Aorta (tissue), 5 donors: ENCODE results near the gene TMEM131. TPM values are rescaled to one million over a fixed set of nuclear protein-coding genes. Genes with fewer than 3 reads are reported as not detected.
A peak's percentile ranks its signal among the peaks of the same experiment; 100 is the strongest.
"Not testable (repeated sequence)": the region's sequence is repeated elsewhere in the genome, so short reads cannot be mapped to it uniquely, and the experiment has no call there.

Experiments used
- ATAC-seq: fragments of 200-7000 bp; cut with Tn5 transposase; one replicate; pipeline ENCODE4 v1.9.1; 2022; ENCODE audit warnings: moderate library complexity; ENCODE audit not compliant: low FRiP score
- DNase-seq, 2 donors: peaks; one replicate each; pipeline ENCODE4 v3.0.0-alpha.2; 2020
- H3K27ac ChIP-seq, 2 donors: one replicate each; pipeline ENCODE4 v1.5.1; 2013; ENCODE audit warnings: low read length in 2 of 2, mild to moderate bottlenecking in 2 of 2, moderate library complexity in 2 of 2, control low read depth in 1 of 2, inconsistent platforms in 1 of 2, low read depth in 1 of 2
- H3K27me3 ChIP-seq, 2 donors: one replicate each; pipeline ENCODE4 v1.6.1; 2013; ENCODE audit warnings: control low read depth in 1 of 2, low read length in 1 of 2, mild to moderate bottlenecking in 1 of 2, moderate library complexity in 1 of 2; ENCODE audit not compliant: insufficient read depth in 2 of 2, control insufficient read depth in 1 of 2
- H3K36me3 ChIP-seq, 2 donors: one replicate each; pipeline ENCODE4 v1.6.1; 2013; ENCODE audit warnings: control low read depth in 1 of 2, low read length in 1 of 2, mild to moderate bottlenecking in 1 of 2; ENCODE audit not compliant: insufficient read depth in 2 of 2, control insufficient read depth in 1 of 2
- H3K4me1 ChIP-seq, 2 donors: one replicate each; pipeline ENCODE4 v1.6.1; 2013; ENCODE audit warnings: low read length in 2 of 2, control low read depth in 1 of 2, mild to moderate bottlenecking in 1 of 2, moderate library complexity in 1 of 2; ENCODE audit not compliant: insufficient read depth in 2 of 2, control insufficient read depth in 1 of 2
- H3K4me3 ChIP-seq, 2 donors: one replicate each; pipeline ENCODE4 v1.5.1; 2013; ENCODE audit warnings: low read length in 2 of 2, control low read depth in 1 of 2, mild to moderate bottlenecking in 1 of 2
- H3K9me3 ChIP-seq: one replicate; pipeline ENCODE4 v1.6.1; 2013; ENCODE audit warnings: mild to moderate bottlenecking, low read length; ENCODE audit not compliant: control insufficient read depth
- WGBS, 2 donors: extraction: QIAGEN DNeasy Blood & Tissue Kit; methylation state at CpG; one replicate each; pipeline ENCODE4 v1.1.7; 2013; 5-methylcytosine and 5-hydroxymethylcytosine counted together
- intact Hi-C, 2 donors: fragments of 100-400 bp; cut with DNase I; formaldehyde crosslinking; loops; one replicate each; pipeline versions ENCODE4 v1.14.2 to v1.15.0; 2022
- polyA plus RNA-seq, 2 donors: library from polyadenylated mRNA; stranded (reverse); fragments of 200-250 nt; gene quantifications; one replicate each; pipeline ENCODE4 v1.2.3, GENCODE V29; 2013
- total RNA-seq, 2 donors: library from RNA; stranded (reverse); fragmentation: NEBNext Ultra II Directional; extraction: Animal tissue kit (Norgen Biotek cat#: 25700); gene quantifications; one replicate each; pipeline ENCODE4 v1.2.1, GENCODE V29; 2021
- donor health status: healthy with polysubstance abuse.
- donor health status: Bipolar disorder and iron deficiency.
- donor health status: DM: no; HTN: no; CAD: no.
- donor health status: DM: no; HTN: no; CAD: no.
- donor health status: DM: yes; HTN: yes; CAD: no.

Gene TMEM131
- total and polyA plus RNA-seq, 4 donors: 6.8 to 42.5 (median 25.7) TPM

DNA sequence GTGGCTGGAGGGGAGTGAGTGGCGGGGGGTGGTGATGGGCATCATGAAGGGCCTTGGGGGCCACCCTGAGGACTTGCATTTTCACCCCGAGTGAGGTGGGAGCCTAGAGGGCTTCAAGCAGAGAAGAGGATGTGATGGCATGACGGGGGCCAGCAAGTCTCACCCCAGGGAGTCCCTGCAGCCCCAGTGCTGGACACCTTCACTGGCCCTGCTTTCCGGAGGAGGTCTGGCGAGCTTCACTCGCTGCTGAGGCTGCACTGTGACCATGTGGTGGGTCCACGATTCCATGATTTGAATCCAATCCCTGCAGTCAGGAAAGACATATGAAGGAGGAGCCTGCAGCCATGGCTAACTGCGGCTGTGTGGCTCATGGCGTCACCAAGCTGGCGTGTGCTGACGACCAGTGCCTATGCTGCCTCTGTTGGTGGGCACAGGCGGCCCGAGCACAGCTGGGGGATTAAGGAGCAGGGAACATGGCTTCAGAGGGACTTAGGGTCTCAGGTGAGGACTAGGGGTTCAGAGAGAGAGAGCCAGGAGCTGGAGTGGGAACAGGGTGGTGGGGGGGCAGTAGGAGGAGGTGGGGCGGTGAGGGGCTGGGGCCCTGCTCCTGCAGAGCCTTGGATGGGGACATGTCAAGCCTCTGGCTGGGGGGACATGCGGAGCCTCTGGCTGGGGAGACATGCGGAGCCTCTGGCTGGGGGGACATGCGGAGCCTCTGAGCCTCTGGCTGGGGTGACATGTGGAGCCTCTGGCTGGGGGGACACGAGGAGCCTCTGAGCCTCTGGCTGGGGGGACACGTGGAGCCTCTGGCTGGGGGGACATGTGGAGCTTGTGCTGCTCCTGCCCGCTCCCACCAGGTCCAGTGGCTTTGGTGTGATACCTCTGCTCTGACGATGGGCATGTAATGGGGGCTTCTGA, 278.8 kb downstream of the TMEM131 start:
- Histone ChIP-seq H3K4me1 (no peaks in the 10 kb centered on the region), H3K27me3 (no peaks in the 10 kb centered on the region), H3K27ac (no peak overlapping the region), H3K9me3 (no peaks in the 10 kb centered on the region), H3K4me3 (no peak overlapping the region), H3K36me3 (no peaks in the 10 kb centered on the region)
- intact Hi-C loops: no loop called here
- ATAC-seq (no peak), DNase-seq (peak in 1 of 2 donors; percentile 57)
- WGBS, 2 donors: 76 to 80% methylated on average over 19 to 21 of the region's 21 CpGs

DNA sequence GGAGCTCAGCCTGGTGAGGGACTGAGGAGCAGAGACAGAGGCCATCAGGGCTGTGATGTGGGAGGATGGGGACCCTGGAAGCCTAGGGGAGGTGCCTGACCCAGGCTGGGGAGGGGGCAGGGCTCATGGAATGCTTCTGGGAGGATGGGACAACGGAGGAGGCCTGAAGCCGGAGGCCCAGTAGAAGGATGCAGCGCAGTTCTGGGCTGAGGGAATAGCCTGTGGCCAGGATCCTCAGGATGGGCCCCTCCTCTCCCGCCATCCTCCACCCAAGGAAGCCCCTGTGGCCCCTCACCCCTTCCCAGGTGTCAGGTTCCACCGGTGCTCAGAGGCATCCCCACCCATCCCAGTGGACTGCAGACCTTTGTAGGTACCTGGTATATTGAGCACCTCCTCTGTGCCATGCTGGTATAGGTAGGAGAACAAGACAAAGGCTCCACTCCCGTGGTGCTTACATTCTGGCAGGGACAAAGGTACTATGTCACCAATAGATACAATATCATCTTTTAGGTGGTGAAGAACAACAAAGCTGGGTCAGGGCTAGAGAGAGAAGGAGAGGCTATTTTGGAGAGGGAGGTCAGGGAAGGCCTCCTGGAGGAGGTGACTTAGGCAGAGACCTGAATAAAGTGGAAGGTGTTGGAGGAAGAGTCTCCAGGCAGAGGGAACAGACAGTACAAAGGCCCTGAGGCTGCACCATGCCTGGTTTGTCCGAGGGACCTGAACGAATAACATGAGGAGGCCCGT, 279.6 kb downstream of the TMEM131 start:
- 80 to 84% methylated on average over 9 of the region's 9 CpGs for WGBS, 2 donors
- Histone ChIP-seq H3K36me3 (no peaks in the 10 kb centered on the region), H3K4me1 (no peaks in the 10 kb centered on the region), H3K27me3 (no peaks in the 10 kb centered on the region), H3K4me3 (no peak overlapping the region), H3K27ac (no peak overlapping the region), H3K9me3 (no peaks in the 10 kb centered on the region)
- intact Hi-C loops: no loop called here
- DNase-seq (peak in 1 of 2 donors; percentile 53), ATAC-seq (no peak)

DNA sequence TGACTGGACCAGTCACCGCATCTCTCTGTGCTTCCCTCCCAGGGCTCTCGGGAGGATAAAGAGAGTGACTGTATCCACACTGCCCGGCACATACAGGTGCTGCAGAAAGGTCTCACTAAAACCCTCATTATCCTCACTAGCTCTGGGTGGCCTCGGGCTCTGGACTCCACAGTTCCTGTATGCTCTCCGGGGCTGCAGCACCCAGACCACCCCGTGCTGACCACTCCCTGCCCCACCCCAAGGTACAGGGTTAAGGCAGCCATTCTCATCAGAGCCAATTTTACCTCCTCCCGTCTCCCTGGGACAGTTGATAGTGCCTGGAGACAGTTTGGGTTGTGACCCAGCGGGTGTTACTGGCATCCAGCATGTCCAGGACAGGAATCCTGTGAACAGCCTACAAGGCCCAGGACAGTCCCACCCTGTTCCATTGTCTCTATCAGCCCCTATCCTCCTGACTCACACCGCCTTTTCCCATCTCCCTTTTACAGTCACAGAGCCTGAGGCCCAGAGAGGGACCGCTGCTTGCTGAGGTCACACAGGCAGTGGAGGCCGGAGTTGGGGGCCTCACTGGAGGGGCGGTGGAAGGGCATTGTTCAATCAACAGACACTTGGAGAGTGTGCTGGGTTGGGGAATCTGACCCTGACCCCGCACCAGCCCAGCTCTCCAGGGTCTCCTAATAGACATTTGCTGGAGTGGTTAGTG, 280.6 kb downstream of the TMEM131 start:
- no peaks in the 10 kb centered on the region for H3K9me3 ChIP-seq
- H3K27me3 ChIP-seq: no peaks in the 10 kb centered on the region
- 86 to 87% methylated on average over 13 of the region's 13 CpGs for WGBS, 2 donors
- ATAC-seq: no peak
- H3K4me3 ChIP-seq: no peak overlapping the region
- DNase-seq: peak in 1 of 2 donors; percentile 50
- no peak overlapping the region for H3K27ac ChIP-seq
- no peaks in the 10 kb centered on the region for H3K36me3 ChIP-seq
- intact Hi-C loops: no loop called here
- H3K4me1 ChIP-seq: no peaks in the 10 kb centered on the region

DNA sequence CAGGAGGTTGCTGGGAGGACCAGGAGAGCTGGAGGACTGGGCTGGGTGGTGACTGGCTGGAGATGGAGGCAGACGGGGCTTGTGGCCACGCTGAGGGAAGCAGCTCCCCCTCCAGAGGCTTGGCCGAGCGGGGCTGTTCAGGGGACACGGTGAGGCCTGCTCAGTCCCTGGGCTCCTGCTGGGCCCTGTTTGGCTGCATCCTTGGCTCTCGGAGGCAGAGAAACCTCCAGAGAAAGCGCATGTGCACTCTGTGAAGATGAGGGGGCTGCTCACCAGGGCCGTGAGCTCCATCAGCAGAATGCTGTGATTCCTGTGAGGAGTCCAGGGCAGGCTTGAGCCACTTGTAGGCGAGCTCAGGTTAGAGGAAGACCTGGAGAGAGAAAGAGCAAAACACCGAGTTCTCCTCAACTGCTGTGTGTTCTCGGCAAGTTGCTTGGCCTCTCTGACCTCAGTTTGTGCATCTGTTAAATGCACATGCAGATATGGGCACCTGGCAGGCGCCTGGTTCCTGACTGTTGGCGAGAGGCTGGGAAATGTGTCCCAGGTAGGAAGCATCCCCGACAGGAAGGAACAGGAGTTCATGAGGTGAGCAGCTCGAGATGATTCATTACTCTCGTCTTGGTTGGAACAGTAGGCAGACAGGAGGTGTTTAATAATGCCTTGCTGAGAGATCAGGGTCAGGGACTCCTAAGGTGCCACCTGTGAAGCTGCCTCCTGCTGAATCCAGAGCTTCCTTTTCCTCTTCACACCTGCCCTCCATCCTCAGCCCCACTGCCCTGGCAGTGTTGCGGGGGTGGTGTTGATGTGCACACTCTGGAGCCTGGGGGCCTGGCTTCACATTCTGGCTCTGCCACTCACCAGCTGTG, 281.4 kb downstream of the TMEM131 start:
- intact Hi-C loops: no loop called here
- Histone ChIP-seq H3K36me3 (no peaks in the 10 kb centered on the region), H3K9me3 (no peaks in the 10 kb centered on the region), H3K4me1 (no peaks in the 10 kb centered on the region), H3K27ac (no peak overlapping the region), H3K4me3 (no peak overlapping the region), H3K27me3 (no peaks in the 10 kb centered on the region)
- peak in 1 of 2 donors; percentile 74 for DNase-seq
- ATAC-seq: no peak
- 80 to 83% methylated on average over 17 of the region's 17 CpGs for WGBS, 2 donors

DNA sequence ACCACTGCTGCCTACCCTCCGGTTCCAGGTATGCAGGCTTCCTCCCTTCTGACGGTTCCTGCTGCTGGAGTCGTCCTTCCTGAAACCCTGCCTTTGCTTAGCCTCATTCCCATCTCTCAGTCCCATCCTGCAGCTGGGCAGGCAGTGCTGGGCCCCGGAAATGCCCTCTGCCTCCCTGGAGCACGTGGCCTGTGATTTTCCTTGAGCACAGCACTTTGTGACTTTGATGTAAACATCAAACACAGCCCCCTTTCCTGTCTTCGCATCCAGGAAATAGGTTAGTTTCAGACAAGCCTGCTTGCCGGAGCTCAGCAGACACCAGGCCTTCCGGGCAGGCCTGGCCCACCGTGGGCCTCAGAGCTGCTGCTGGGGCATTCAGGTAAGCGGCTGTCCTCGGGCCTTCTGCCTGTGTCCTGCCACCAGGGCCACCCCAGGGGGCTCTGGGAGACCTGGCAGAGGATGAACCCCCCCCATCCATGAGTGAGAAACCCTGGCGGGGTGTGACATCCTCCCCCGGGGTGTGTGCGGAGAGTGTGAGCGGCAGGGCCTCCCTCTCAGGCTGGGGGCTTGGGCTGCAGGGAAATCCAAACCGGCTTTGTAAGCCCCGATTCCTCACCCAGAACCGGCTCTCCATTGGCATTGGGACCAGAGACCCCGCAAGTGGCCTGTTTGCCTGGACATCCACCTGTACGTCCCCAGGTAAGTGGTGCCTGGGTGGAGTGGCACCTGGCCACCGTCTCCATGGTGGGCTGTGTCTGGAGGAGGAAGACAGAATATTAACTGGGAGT, 282.3 kb downstream of the TMEM131 start, which contains the start of gene ZAP70:
ZAP70 (plus strand) TSS at position 281 of the 788 bp plus-strand sequence. CDS start 10,461 bp downstream, outside the sequence.
- Histone ChIP-seq H3K27ac (no peak within 1 kb of the TSS), H3K36me3 (no peaks in the 10 kb centered on the region), H3K4me3 (no peak within 1 kb of the TSS), H3K27me3 (no peaks in the 10 kb centered on the region), H3K9me3 (no peaks in the 10 kb centered on the region), H3K4me1 (no peaks in the 10 kb centered on the region)
- ATAC-seq (no peak), DNase-seq (peak in 1 of 2 donors; percentile 51)
- intact Hi-C loops: no loop called here
- 86 to 87% methylated on average over 21 of the region's 21 CpGs for WGBS, 2 donors

DNA sequence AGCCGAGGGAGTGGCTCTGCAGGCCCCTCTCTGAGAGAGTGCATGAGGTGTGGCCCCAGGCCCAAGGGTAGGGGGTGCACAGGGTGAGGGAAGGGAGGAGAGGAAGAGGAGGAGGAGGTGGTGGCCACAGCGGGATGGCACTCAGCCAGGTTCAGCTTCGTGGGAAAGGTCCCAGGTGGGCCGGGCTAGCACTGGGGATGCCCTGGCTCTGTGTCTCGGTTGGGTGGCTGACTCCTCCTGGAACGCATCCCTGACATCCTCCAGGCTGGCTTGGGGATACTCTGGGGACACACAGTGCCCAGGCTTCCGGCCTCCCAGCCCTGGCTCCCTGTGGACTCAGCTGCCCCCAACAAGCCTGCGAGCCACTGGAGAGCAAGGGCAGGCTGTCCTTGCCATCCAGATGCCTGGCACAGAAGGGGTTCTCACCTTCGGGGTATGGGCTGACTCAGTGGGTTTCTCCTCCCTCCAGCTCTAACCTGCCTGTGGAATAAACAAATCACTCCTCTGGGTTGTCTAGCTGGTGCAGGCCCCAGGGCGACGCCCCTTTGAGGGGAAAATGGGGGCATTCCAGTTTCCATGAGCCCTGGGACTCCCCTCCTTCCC, 283.0 kb downstream of the TMEM131 start:
- WGBS, 2 donors: 75 to 86% methylated on average over 10 to 11 of the region's 11 CpGs
- H3K27me3 ChIP-seq: no peaks in the 10 kb centered on the region
- H3K4me3 ChIP-seq: no peak overlapping the region
- H3K4me1 ChIP-seq: no peaks in the 10 kb centered on the region
- ATAC-seq (peak; percentile 19), DNase-seq (peak in 1 of 2 donors; percentile 69)
- no peaks in the 10 kb centered on the region for H3K36me3 ChIP-seq
- H3K27ac ChIP-seq: no peak overlapping the region
- intact Hi-C loops: no loop called here
- H3K9me3 ChIP-seq: no peaks in the 10 kb centered on the region

DNA sequence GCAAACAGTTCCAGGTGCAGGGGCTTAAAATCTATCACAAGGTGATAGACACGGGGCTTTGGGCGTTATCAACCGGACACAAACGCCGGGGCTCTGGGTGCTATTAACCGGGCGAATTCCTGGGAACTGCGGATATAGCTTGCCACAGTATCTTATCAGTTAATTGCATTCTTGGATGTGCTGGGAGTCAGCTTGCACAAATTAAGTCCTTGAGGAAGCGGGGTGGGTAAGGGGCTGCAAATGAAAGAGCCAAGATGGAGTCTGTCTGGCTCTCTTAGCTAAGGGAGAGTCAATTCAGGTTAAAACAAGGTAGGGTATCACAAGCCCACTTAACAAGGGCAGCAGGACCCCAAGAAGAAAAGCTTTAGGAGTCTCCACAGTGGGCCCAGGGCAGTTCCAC, 283.6 kb downstream of the TMEM131 start:
- intact Hi-C loops, H3K36me3 ChIP-seq, H3K4me1 ChIP-seq, H3K27ac ChIP-seq, H3K9me3 ChIP-seq, H3K4me3 ChIP-seq, DNase-seq, H3K27me3 ChIP-seq, ATAC-seq: not testable (repeated sequence)
- WGBS, 2 donors: 70 to 79% methylated on average over 9 of the region's 9 CpGs
